GM19372 (cell line): ENCODE measurements around the gene ZDHHC24.
"Not testable (repeated sequence)": the region's sequence is repeated elsewhere in the genome, so short reads cannot be mapped to it uniquely, and the experiment has no call there.

Experiments used
- ATAC-seq: cut with Tn5 transposase; IDR thresholded peaks from one replicate; pipeline ENCODE4 v1.9.1; 2021; ENCODE audit warnings: mild to moderate bottlenecking, low read depth, moderate library complexity; ENCODE audit not compliant: unreplicated experiment

Gene ZDHHC24, protein sequence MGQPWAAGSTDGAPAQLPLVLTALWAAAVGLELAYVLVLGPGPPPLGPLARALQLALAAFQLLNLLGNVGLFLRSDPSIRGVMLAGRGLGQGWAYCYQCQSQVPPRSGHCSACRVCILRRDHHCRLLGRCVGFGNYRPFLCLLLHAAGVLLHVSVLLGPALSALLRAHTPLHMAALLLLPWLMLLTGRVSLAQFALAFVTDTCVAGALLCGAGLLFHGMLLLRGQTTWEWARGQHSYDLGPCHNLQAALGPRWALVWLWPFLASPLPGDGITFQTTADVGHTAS

DNA sequence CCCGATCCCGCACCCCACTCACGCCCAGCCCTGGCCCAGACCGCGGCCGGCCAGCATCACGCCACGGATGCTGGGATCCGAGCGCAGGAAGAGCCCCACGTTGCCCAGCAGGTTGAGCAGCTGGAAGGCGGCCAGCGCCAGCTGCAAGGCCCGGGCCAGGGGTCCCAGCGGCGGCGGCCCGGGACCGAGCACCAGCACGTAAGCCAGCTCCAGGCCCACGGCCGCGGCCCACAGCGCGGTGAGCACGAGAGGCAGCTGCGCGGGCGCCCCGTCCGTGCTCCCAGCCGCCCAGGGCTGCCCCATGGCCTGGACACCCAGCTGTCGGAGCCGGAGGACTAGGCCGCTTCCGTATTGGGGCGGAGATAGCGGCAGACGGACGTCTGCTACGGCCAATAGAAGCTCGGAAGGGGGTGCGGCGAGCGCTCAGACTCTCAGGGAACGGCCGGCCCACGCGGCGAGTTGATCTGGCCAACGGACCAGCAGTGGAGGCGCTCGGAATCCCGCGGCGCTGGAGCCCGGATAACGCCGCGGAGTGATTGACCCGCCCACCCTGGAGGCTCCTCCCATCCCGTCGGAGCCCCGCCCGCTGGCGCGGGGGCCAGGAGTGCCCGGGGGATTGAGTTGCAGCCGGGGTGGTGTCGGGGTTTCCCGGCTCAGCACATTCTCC is at the start of gene ZDHHC24:
ZDHHC24 (minus strand) TSS at position 348 of the 667 bp plus-strand sequence; CDS start at position 303, 45 bp downstream.
- ATAC-seq = peak; percentile 90

DNA sequence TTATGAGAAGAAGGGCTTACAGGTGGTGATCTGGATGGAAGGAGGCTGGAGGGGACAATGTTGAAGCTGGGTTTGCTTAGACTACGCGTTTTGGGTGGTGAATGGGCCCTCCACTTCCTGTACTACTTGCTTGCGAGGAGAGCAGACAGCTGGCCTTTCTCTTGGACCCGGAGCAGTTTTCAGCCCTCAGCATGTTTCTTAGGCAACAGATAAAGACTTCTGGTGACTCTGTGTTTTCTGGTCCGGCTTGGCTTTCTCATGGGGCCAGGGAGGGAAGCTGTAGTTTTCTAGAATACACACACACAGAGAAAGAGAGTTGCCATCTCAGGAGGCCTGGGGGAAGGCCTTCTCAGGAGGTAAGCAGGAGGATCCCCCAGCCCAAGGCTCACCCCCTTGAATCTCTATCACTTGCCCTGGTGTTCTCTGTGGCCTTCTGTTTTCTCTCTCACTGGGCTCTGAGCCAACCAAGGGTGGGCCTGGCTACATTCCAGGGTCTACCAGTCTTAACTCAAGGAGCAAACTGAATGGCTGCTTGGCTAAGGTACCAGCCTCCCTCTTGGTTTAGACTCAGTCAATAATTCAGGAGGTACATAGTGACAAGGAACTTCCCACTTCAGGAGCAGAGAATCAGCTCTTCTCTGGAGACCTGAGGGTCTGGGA is 49.5 kb upstream of the ZDHHC24 start:
- ATAC-seq = no peak

DNA sequence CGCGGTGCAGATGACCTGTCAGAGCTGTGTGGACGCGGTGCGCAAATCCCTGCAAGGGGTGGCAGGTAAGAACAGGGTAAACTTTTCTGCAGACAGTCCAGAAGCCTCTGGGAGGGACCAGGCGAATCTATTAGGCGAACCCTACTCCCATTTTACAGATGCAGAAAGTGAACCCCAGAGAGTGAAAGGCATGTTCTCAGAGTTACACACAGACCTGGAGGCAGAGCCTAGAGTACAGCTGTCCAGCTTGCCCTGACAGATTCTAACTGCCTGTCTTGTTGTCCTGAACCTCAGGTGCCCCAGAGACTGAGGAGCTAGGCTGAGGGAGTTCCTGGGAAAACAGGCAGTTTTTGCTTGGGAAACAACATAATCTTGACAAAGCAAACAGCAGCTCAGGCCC is 47.8 kb upstream of the ZDHHC24 start:
- ATAC-seq = no peak

DNA sequence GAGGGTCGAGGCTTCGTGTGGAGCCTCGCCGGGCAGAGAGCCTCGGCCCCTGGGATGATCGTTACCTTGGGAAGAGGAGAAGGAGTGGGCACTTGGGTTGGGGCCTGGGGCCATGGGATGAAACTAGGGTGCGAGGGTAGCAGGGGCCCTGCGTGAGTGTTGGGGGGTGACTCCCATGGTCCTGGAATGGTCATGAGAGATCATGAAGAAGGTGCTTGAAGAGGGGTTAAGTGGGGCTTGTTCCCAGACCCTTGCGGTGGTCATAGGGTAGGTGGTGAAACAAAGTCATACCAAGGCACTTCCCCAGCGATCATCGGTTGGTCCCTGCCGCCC is 47.4 kb upstream of the ZDHHC24 start:
- ATAC-seq = peak; percentile 22

DNA sequence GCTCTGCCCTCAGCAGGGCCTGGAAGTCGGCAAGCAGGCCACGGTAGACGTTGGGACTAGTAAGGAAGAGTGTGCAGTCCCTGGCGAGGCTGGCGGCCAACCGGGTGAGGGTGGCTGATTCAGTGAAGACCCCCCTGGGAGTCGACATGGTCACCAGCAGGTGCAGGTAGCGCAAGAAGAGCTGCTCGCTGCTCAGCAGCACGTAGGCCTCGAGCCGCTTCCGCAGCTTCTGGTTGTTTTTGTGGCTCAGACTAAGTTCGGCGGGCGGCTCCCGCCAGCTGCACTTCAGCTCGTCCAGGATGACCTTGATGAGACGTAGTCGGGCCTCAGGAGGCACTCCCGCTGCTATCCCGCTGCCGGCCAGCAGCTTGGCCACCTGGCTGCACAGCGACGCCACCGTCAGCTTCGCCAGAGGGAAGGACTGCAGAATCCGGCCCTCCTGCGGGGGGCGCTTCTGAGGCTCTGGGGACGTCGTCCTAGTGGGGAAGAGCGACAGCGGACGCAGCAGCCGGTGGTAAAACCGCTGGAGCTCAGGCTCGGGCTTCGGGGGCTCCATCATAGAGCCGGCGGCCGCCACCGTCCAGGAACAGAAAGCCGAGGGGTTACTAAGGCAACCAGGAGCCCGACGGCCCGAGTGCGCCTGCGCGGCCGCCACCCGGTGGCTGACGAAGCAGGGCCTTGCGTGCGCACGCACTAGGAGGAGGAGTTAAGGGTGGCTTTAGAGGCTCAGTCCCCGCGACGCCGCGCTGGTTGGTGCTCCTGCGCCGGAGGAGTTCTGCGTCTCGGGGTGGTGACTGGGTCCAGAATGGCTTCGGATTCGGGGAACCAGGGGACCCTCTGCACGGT is 46.8 kb upstream of the ZDHHC24 start, which contains the start of the genes CCDC87 and CCS:
CCDC87 (minus strand) TSS at position 607 of the 846 bp plus-strand sequence; CDS start at position 559, 48 bp downstream.
CCS (plus strand) TSS at position 729 of the 846 bp plus-strand sequence; CDS start at position 806, 77 bp downstream.
- peak; percentile 91 for ATAC-seq

DNA sequence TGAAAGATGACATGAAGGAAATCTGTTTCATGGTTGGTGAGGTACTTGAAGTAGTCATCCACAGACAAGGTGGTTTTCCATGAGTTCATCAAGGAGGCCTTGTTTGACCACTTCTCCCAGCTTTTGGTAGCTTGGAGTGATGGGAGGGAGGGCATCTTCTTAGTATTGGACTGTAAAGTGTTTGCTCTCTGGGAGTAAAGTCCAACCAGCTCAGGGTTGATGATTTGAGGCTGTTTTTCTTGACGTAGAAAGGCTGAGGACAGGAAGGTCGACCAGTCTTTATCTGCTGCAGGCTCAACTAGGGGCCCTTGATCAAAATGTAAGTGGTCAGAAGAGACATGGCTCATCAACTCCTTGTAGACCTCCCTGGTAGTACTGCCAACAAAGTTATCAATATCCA is 45.3 kb upstream of the ZDHHC24 start:
- no peak for ATAC-seq

DNA sequence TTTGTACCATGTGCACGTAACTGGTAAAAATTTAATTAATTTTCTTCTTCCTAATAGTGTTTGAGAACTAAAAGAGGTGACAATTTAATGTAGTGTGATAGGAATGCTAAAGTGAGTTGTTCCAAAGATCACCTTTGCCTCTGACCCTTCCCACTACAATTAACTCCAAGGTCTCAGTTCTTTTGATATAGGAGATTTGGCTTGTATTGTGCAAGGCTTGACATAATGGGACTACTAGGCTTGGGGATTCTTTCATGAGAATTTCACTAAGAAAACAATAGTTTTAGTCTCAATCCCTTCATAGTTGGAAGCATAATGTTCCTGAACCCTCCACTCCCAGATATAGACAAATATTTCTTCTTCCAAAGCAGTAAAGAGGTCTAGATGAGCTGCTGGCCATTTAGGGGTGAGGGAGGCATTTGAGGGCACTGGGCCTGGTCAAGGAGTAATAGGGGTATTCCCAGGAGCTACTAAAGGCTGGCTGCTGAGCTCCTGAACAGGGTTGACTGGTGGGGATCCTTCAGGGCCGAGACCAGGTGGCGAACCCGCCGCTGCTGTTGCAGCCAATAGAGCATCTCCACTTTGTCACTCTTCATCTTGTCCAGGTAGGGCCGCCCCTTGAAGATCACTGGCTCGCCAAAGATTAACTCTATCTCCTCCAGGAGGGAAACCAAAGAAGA is 44.3 kb upstream of the ZDHHC24 start:
- ATAC-seq = no peak

DNA sequence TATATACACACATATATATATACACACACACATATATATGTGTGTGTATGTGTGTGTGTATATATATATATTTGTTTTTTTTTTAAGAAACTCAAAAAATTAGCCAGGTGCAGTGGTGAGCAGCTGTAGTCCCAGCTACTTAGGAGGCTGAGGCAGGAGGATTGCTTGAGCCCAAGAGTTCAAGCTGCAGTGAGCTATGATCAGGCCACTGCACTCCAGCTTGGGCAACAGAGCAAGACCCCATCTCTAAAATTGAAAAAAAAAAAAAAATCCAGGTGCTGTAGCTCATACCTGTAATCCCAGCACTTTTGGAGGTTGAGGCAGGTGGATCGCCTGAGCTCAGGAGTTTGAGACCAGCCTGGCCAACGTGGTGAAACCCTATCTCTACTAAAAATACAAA is 43.5 kb upstream of the ZDHHC24 start:
- not testable (repeated sequence) for ATAC-seq

DNA sequence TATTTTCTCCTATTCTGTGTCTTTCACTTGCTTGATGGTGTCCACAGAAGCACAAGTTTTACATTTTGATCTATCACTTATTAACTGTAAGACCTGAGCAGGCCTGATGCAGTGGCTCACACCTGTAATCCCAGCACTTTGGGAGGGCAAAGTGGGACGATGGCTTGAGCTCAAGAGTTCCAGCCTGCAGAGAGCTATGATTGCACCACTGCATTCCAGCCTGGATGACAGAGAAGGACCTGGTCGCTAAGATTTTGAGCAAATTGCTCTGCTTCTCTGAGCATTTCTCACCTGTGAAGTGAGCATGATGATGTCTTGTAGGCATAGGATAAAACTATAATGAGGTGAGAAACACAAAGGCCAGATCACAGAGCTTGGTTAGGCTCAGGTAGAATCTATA is 40.3 kb upstream of the ZDHHC24 start:
- ATAC-seq = no peak

DNA sequence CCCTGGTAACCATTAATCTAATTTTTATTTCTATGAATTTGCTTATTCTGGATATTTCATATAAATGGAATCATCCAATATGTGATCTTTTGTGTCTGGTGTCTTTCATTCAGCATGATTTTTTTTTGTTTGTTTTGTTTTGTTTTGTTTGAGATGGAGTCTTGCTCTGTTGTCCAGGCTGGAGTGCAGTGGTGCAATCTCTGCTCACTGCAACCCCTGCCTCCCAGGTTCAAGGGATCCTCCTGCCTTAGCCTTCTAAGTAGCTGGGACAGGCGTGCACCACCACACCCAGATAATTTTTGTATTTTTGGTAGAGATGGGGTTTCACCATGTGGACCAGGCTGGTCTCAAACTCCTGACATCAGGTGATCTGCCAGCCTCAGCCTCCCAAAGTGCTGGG is 39.6 kb upstream of the ZDHHC24 start:
- ATAC-seq = not testable (repeated sequence)

DNA sequence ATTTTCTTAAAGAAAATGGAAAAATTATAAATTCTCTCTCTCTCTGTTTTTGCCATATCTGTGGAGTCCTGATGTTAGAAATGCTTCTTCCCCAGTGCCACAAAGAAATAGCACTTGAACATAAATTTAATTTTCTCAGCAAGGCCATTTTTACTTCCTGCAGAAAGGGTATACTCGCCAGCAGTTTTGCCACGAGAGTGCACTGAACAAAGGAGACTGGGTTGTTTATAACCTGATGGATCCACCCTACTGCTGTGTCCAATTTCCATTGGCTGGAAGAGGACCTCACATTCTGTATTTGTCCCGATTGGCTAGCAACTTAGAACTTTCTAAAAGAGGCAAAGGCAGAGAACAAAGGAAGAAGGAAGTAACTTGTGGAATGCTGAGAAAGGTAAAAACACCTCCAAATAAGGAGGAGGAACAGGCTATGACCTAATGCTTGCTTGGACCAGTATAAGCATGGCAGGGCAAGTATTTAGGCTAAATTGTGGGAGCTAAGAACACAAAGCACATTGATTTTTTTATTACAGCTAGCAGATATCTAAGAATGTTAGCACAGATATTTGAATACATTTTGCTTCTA is 36.8 kb upstream of the ZDHHC24 start:
- not testable (repeated sequence) for ATAC-seq

DNA sequence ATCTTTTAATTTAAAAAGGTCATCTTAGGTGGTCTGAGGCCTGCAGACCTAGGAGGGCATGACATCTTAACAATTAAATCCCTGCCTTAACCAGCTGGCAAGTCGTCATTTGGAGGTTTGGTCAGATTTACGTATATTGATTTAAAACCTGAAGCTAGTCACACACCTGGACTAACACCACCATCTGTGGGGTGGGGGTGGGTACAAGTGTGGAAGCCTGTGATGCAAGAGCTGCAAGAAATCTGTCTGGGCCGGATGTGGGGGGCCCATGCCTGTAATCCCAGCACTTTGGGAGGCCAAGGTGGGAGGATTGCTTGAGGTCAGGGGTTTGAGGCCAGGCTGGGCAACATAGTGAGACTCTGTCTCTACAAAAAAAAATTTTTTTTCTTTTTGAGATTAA is 35.4 kb upstream of the ZDHHC24 start:
- ATAC-seq = no peak

DNA sequence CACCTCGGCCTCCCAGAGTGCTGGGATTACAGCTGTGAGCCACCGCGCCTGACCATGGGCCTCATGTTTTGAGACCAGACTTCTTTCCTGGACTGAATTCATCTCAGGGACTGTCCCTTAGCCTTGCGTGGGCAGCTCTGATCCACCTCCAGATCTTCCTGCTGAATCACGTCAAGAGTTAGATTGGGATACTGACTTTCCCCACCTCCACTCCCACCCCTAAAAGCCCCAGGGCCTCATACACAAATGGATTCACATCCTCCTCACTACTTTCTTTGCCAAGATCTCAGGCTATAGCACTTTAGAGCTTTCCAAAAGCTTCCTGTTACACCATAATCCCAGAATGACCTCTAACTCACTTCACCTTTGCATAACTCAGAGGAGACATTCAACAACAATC is 35.0 kb upstream of the ZDHHC24 start:
- ATAC-seq = no peak

DNA sequence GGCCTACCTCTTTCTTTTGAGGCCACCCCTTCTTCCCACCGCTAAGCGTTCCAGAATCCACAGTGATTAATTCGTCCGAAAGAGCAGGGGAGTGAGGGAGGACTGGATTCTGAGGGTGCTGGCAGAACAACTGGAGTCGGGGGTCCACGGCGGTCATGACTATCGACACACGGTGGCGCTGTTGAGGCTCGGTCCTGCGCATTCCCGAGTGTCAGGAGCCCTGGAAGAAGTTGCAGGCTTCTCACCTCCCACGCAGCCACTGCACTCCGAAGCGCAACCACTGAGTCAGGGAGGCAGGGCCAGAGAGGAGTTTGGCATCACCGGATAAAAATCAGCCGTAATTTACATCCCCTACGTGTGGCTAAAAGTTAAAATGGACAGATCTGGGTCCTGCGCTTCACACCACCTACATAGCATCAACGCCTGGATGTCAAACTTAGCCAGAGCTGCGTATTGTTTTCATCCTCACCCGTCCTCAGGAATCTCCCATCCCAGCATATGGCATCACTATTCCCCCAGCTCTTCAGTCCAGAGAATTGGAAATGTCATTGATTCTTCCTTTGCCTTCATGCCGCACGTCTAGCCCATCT is 33.3 kb upstream of the ZDHHC24 start:
- no peak for ATAC-seq

DNA sequence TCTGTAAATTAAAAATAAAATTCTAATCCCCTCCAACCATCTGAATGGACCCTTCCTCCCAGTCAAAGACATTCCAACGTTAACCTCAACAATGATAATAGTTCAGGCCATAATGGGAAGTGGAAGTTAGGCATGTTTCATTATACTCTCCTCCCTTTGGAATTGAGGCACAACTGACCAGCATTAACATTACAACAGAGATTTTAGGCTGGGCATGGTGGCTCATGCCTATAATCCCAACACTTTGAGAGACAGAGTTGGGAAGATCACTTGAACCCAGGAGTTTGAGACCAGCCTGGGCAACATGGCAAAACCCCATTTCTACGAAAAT is 25.0 kb upstream of the ZDHHC24 start:
- ATAC-seq = no peak

DNA sequence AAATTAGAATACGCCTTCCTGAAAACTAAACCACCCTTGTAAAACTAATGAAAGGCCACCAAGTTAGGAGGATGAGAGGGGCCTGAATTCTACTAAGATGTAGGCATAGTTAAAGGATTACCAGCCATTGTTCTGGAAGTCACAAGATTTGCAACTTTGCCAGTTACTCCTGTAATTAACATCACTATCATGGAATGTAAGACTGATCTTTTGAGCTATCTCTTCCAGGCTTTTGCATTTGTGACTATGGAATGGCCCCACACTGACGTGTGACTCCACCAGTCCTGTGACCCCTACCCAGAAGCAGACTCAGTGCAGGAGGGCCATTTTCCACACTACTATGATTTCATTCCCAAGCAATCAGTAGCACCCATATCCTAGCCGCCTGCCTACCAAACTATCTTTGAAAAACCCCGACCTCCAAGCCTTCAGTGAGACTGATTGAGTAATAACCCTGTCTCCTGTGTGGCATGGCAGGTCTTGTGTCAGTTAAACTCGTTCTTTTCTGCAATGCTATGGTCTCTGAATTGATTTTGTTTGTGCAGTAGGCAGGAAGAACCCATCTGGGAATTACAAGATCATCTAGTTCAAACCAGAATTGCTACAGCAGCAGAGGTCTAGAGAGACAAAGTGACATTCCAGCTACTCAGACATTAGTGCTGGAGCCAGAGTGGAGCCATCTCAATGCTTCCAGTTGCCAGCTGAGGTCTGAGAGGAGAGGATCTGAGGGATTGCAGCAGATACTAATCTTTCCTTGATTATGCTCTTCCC is 24.4 kb upstream of the ZDHHC24 start:
- ATAC-seq = no peak

DNA sequence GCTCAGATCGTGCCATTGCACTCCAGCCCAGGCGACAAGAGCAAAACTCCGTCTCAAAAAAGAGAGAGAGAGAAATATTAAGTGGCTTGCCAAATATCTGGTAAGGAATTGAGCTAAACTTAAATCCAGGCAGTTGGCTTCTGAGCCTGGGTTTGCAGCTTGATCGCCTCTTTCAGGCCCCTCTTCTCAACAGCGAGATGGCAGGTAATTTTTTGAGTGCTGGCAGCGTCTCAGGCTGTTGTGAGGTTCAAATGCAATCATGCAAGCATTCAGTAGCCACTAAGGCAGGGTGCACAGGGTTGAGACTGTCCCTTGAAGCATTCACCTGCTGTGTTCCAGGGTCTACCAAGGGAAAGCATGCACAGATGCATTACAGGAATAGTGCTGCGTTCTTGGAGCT is 23.2 kb upstream of the ZDHHC24 start:
- ATAC-seq = no peak

DNA sequence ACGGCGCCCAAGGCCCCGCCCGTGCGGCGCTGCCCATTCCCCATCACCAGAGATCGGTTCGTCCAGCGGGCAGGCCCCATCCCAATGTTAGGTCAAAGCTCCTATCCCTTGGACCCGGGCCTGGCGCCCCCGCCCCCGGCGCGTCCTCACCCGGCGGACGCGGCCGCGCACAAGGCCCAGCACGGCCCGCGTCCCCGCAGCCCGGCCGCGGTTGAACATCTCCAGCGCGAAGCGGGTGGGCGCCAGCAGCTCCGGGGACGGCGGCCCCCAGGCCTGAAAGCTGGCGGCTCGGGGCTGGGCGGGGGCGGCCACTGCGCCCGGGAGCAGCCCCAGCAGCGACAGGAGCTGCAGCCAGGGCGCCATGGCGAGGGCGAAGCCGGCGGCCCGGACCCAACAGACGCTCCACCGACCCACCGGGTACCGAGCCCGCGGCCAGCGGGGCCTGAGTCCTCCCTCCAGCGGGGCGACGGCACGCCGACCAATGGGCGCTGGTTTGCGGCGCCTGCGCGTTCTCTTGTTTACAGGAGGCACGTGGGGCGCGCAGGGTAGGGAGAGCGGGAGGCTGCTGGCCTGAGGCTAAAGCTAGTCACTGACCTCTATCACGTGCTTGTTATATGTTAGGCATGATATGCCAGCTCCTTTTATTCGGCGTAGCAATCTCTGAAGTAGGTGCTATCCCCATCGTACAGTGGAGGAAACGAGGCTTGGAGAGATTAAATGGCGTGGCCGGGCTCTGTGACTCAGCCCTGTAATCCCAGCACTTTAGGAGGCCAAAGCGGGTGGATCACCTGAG is 22.5 kb upstream of the ZDHHC24 start, which contains the start of gene CTSF:
CTSF (minus strand) TSS at position 483 of the 793 bp plus-strand sequence; CDS start at position 363, 120 bp downstream.
- ATAC-seq = no peak
